Spleen (tissue), 7 donors: Measurements from ENCODE around the gene DHX57.

Experiments
- POLR2A ChIP-seq, 3 donors: fragments of 450-650 bp; IDR thresholded peaks; one replicate each; pipeline ENCODE4 v1.5.1; 2017; ENCODE audit warnings: antibody characterized with exemption in 3 of 3, mild to moderate bottlenecking in 1 of 3
- POLR2AphosphoS5 ChIP-seq, 3 donors: sonication (generic); formaldehyde crosslinking; IDR thresholded peaks; one replicate each; pipeline ENCODE4 v1.5.1; 2017; ENCODE audit warnings: antibody characterized with exemption in 3 of 3
- TF ChIP-seq, protein P1 (sequence below), 11 experiments: fragments of 200-600 bp in 7 of 11; fragments of 450-650 bp in 4 of 11; sonication (generic) in 4 of 11; IDR thresholded peaks in 8 of 11; conservative IDR thresholded peaks in 3 of 11; 1 replicate in 7 of 11; 2 replicates in 4 of 11; pipeline versions ENCODE4 v1.4.0 to v1.8.0; 2016 to 2021; ENCODE audit warnings: antibody characterized with exemption in 11 of 11, inconsistent platforms in 4 of 11, mild to moderate bottlenecking in 1 of 11
- donor health status: DM: no; HTN: no; CAD: no; lungs with moderate emphysema.
- donor health status: DM: no; HTN: no; CAD: no.
- donor health status: DM: no; HTN: no; CAD: no.

DNA sequence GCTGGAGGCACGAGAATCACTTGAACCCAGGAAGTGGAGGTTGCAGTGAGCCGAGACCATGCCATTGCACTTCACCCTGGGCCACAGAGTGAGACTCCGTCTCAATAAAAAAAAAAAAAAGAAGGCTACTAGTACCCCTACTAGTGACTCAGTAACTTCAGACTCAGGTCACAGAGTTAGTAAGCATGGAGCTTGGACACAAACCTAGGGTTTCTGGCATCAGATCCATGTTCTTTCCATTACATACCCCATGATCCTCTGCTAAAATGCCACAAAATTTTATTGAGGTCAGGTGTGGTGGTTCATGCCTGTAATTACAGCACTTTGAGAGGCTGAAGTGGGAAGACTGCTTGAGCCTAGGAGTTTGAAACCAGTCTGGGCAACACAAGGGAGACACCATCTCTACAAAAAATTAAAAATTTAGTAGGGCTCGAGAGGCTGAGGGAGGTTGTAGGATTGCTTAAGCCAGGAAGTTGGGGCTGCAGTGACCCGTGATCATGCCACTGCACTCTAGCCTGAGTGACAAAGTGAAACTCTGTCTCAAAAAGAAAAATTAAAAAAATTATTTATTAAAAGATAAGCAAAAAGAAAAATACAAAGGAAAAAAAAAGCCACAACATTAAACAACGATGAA lies 45.1 kb downstream of the DHX57 start:
- TF ChIP-seq, protein P1, sequence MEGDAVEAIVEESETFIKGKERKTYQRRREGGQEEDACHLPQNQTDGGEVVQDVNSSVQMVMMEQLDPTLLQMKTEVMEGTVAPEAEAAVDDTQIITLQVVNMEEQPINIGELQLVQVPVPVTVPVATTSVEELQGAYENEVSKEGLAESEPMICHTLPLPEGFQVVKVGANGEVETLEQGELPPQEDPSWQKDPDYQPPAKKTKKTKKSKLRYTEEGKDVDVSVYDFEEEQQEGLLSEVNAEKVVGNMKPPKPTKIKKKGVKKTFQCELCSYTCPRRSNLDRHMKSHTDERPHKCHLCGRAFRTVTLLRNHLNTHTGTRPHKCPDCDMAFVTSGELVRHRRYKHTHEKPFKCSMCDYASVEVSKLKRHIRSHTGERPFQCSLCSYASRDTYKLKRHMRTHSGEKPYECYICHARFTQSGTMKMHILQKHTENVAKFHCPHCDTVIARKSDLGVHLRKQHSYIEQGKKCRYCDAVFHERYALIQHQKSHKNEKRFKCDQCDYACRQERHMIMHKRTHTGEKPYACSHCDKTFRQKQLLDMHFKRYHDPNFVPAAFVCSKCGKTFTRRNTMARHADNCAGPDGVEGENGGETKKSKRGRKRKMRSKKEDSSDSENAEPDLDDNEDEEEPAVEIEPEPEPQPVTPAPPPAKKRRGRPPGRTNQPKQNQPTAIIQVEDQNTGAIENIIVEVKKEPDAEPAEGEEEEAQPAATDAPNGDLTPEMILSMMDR (IDR thresholded peaks at IDR 0.05 in 8 of 11, conservative IDR thresholded peaks at IDR 0.05 in 3 of 11): no peak
- TF ChIP-seq POLR2AphosphoS5 (IDR thresholded peaks at IDR 0.05) (no peak), POLR2A (IDR thresholded peaks at IDR 0.05) (no peak)
